HG02970 (cell line): ENCODE results near the gene MYOM3.
"Not testable (repeated sequence)": the region's sequence is repeated elsewhere in the genome, so short reads cannot be mapped to it uniquely, and the experiment has no call there.

Experiments
- ATAC-seq: cut with Tn5 transposase; IDR thresholded peaks from one replicate; pipeline ENCODE4 v1.9.1; 2021; ENCODE audit warnings: mild to moderate bottlenecking, moderate library complexity, moderate number of reproducible peaks; ENCODE audit not compliant: unreplicated experiment, low FRiP score

The MYOM3 gene

DNA sequence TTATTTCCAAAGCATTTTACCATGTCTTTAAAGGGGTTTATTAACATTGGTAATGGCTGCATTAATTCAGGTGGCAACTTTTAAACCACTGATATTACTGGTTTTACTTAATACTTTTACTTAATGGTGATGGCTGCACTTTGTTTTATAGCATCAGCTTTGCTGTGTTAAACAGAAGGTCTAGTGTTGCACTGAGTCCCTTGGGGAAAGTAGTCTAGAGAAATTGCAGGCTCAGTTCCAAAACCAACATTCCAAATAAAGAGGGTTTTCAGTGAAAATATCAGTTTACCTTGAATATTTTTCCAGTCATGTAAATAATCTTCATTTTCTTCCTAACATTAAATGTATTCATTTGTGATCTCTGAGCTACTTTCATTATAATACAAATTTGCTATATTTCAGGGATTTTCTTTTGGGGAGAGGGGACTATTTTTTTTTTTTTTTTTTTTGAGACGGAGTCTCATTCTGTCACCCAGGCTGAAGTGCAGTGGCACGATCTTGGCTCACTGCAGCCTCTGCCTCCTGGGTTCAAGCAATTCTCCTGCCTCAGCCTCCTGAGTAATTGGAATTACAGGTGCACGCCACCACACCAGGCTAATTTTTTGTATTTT lies 103.3 kb downstream of the MYOM3 start:
- not testable (repeated sequence) for ATAC-seq

DNA sequence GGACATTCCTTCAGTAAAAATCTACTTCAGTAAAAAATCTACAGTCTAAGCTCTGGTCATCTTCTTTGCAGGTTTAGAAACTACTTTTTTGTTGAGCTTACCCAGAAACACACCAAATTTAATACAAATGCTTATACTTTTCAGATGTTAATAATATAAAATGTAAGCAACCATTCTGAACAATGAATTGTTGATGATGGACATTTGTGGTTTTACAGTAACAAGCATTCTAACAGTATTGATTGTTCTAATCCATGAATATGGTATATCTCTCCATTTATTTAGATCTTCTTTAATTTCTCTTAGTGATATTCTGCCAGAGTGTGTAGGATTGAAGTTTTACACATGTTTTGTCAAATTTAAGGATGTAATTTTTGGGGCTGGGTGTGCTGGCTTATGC lies 104.9 kb downstream of the MYOM3 start:
- ATAC-seq, result no peak
